ENCODE results near the gene SLC15A1. TPM values are rescaled to one million over a fixed set of nuclear protein-coding genes. Genes with fewer than 3 reads are reported as not detected.

The SLC15A1 gene
- total RNA-seq, 2 donors from 2014 or later, result 7.8 to 12.2 TPM

GRCh38 chr13:98741741-98742435 is 10.6 kb downstream of the SLC15A1 start:
- no peak overlapping the region for H3K4me3 ChIP-seq
- TF ChIP-seq POLR2A (IDR thresholded peaks at IDR 0.05), result no peak
- TF ChIP-seq, protein P1, sequence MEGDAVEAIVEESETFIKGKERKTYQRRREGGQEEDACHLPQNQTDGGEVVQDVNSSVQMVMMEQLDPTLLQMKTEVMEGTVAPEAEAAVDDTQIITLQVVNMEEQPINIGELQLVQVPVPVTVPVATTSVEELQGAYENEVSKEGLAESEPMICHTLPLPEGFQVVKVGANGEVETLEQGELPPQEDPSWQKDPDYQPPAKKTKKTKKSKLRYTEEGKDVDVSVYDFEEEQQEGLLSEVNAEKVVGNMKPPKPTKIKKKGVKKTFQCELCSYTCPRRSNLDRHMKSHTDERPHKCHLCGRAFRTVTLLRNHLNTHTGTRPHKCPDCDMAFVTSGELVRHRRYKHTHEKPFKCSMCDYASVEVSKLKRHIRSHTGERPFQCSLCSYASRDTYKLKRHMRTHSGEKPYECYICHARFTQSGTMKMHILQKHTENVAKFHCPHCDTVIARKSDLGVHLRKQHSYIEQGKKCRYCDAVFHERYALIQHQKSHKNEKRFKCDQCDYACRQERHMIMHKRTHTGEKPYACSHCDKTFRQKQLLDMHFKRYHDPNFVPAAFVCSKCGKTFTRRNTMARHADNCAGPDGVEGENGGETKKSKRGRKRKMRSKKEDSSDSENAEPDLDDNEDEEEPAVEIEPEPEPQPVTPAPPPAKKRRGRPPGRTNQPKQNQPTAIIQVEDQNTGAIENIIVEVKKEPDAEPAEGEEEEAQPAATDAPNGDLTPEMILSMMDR (IDR thresholded peaks at IDR 0.05), result no peak
- H3K27me3 ChIP-seq, result no peaks in the 10 kb centered on the region
- no peak overlapping the region for H3K27ac ChIP-seq
- H3K9me3 ChIP-seq, result peaks cover 0 to 5% (median 0%) of the 10 kb centered on the region in 3 donors
- intact Hi-C loops (cut with DNase I), result no loop called here
- no peak for DNase-seq
- WGBS, 2 donors, result 76 to 87% methylated on average over 8 to 14 of the region's 14 CpGs
- H3K36me3 ChIP-seq (replicated peaks in 1 of 2; ENCODE audit: insufficient read depth in 1 of 2, low read depth in 2 of 2), result no peaks in the 10 kb centered on the region
- H3K4me1 ChIP-seq, result no peaks in the 10 kb centered on the region
- no peak for ATAC-seq

GRCh38 chr13:98740131-98740530 is 12.3 kb downstream of the SLC15A1 start:
- Histone ChIP-seq H3K4me3 (no peak overlapping the region), H3K27ac (no peak overlapping the region), H3K36me3 (replicated peaks in 1 of 2; ENCODE audit: insufficient read depth in 1 of 2, low read depth in 2 of 2) (no peaks in the 10 kb centered on the region), H3K9me3 (peaks cover 0 to 5% (median 0%) of the 10 kb centered on the region in 3 donors), H3K27me3 (no peaks in the 10 kb centered on the region), H3K4me1 (no peaks in the 10 kb centered on the region)
- 83 to 90% methylated on average over 7 to 8 of the region's 8 CpGs for WGBS, 2 donors
- no peak for ATAC-seq
- no peak for DNase-seq
- intact Hi-C loops (cut with DNase I), result no loop called here
- no peak for TF ChIP-seq POLR2A (IDR thresholded peaks at IDR 0.05)
- TF ChIP-seq, protein P1 (IDR thresholded peaks at IDR 0.05), result no peak

DNA sequence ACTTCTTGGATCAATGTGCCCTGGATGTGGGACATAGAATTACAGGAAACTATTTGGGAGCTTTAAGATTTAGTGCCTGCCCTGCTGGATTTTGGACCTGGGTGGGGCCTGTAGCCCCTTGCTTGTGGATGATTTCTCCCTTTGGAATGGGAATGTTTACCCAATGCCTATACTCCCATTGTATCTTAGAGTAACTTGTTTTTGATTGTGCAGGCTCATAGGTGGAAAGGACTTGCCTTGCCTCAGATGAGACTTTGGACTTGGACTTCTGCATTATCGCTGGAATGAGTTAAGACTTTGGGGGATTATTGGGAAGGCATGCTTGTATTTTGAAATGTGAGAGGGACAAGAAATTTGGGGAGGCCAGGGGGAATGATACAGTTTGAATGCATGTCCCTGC is 13.5 kb downstream of the SLC15A1 start:
- intact Hi-C loops (cut with DNase I), result no loop called here
- ATAC-seq, result no peak
- no peak overlapping the region for H3K4me3 ChIP-seq
- no peaks in the 10 kb centered on the region for H3K27me3 ChIP-seq
- TF ChIP-seq, protein P1 (IDR thresholded peaks at IDR 0.05), result no peak
- TF ChIP-seq POLR2A (IDR thresholded peaks at IDR 0.05), result no peak
- H3K27ac ChIP-seq, result no peak overlapping the region
- H3K36me3 ChIP-seq (replicated peaks in 1 of 2; ENCODE audit: insufficient read depth in 1 of 2, low read depth in 2 of 2), result no peaks in the 10 kb centered on the region
- no peaks in the 10 kb centered on the region for H3K4me1 ChIP-seq
- 94 to 100% methylated on average over 1 of the region's 1 CpG for WGBS, 2 donors
- no peak for DNase-seq
- H3K9me3 ChIP-seq, result peaks cover 0 to 5% (median 0%) of the 10 kb centered on the region in 3 donors

DNA sequence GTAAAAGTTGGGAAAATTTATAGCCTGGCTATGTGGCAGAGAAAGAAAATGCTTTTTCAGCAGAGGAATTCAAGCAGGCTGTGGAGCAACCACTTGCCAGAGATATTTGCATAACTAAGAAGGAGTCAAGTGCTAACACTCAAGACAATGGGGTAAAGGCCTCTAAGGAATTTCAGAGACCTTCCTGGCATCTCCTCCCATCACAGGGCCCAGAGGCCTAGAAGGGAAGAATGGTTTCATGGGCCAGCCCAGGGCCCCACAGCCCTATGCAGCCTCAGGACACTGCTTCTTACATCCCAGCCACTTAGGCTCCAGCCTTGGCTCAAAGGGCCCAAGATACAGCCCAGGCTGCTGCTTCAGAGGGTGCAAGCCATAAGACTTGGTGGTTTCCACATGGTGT is 14.3 kb downstream of the SLC15A1 start:
- no peaks in the 10 kb centered on the region for H3K4me1 ChIP-seq
- intact Hi-C loops (cut with DNase I), result no loop called here
- TF ChIP-seq, protein P1 (IDR thresholded peaks at IDR 0.05), result no peak
- TF ChIP-seq POLR2A (IDR thresholded peaks at IDR 0.05), result no peak
- H3K36me3 ChIP-seq (replicated peaks in 1 of 2; ENCODE audit: insufficient read depth in 1 of 2, low read depth in 2 of 2), result no peaks in the 10 kb centered on the region
- ATAC-seq (no peak), DNase-seq (no peak)
- no peak overlapping the region for H3K27ac ChIP-seq
- no peaks in the 10 kb centered on the region for H3K27me3 ChIP-seq
- H3K4me3 ChIP-seq, result no peak overlapping the region
- H3K9me3 ChIP-seq, result peaks cover 0 to 5% (median 0%) of the 10 kb centered on the region in 3 donors

DNA sequence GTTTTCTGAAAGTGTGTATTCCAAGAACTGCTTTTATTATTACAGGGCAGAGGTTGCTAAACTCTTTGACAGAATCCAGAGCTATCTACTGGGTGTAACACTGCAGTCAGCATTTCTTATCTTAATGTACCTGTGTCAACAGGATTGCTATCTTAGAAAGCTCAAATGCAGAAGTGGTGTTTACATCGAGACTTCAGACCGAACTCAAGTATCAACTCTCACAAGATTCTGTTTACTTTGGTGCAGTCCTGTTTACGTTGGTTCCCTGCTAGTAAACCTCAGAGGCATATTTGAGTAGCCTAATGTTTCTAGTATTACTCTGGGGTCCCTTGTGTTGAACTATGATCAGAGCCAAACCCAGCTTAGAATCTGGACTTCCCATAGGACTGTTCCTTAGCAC is 20.5 kb downstream of the SLC15A1 start:
- intact Hi-C loops (cut with DNase I), result no loop called here
- no peak overlapping the region for H3K27ac ChIP-seq

More for the DNA sequence above, 20.5 kb downstream of the SLC15A1 start:
- Histone ChIP-seq H3K4me1 (no peaks in the 10 kb centered on the region), H3K4me3 (no peak overlapping the region), H3K27me3 (no peaks in the 10 kb centered on the region), H3K9me3 (no peaks in the 10 kb centered on the region), H3K36me3 (replicated peaks in 1 of 2; ENCODE audit: insufficient read depth in 1 of 2, low read depth in 2 of 2) (no peaks in the 10 kb centered on the region)
- WGBS, 2 donors, result 53 to 67% methylated on average over 3 of the region's 3 CpGs
- TF ChIP-seq, protein P1 (IDR thresholded peaks at IDR 0.05), result no peak
- TF ChIP-seq POLR2A (IDR thresholded peaks at IDR 0.05), result no peak
- DNase-seq (no peak), ATAC-seq (no peak)
